ENCODE results near the gene UBTF. TPM values are rescaled to one million over a fixed set of nuclear protein-coding genes. Genes with fewer than 3 reads are reported as not detected.

Gene UBTF
- total and polyA plus RNA-seq, 11 donors = 33.1 to 61.2 (median 44.1) TPM

DNA sequence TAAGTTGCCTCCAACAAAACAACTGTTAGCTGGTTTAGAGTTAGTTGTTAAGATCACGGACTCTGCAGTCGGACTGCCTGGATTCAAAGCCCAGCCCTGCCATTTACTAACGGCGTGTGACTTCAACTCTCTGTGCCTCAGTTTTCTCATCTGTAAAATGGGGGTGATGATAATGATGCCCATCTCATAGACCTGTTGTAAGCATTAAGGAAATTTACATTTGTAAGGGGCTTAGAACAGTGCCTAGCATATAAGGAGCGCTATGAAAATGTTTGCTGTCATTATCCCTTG lies 47.6 kb upstream of the UBTF start:
- no peak for DNase-seq
- intact Hi-C loops (cut with DNase I) = no loop called here
- no peak for ATAC-seq
- no peaks in the 10 kb centered on the region for H3K36me3 ChIP-seq
- TF ChIP-seq, protein P1, sequence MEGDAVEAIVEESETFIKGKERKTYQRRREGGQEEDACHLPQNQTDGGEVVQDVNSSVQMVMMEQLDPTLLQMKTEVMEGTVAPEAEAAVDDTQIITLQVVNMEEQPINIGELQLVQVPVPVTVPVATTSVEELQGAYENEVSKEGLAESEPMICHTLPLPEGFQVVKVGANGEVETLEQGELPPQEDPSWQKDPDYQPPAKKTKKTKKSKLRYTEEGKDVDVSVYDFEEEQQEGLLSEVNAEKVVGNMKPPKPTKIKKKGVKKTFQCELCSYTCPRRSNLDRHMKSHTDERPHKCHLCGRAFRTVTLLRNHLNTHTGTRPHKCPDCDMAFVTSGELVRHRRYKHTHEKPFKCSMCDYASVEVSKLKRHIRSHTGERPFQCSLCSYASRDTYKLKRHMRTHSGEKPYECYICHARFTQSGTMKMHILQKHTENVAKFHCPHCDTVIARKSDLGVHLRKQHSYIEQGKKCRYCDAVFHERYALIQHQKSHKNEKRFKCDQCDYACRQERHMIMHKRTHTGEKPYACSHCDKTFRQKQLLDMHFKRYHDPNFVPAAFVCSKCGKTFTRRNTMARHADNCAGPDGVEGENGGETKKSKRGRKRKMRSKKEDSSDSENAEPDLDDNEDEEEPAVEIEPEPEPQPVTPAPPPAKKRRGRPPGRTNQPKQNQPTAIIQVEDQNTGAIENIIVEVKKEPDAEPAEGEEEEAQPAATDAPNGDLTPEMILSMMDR (IDR thresholded peaks at IDR 0.05) = no peak
- no peak for TF ChIP-seq POLR2A (IDR thresholded peaks at IDR 0.05)
- H3K27ac ChIP-seq = no peak overlapping the region
- H3K4me1 ChIP-seq = peaks cover 0 to 7% (median 3%) of the 10 kb centered on the region in 12 donors
- no peaks in the 10 kb centered on the region for H3K9me3 ChIP-seq
- WGBS, 4 donors = 88 to 95% (median 93%) methylated on average over 5 of the region's 5 CpGs
- no peak overlapping the region for H3K4me3 ChIP-seq
- no peaks in the 10 kb centered on the region for H3K27me3 ChIP-seq

DNA sequence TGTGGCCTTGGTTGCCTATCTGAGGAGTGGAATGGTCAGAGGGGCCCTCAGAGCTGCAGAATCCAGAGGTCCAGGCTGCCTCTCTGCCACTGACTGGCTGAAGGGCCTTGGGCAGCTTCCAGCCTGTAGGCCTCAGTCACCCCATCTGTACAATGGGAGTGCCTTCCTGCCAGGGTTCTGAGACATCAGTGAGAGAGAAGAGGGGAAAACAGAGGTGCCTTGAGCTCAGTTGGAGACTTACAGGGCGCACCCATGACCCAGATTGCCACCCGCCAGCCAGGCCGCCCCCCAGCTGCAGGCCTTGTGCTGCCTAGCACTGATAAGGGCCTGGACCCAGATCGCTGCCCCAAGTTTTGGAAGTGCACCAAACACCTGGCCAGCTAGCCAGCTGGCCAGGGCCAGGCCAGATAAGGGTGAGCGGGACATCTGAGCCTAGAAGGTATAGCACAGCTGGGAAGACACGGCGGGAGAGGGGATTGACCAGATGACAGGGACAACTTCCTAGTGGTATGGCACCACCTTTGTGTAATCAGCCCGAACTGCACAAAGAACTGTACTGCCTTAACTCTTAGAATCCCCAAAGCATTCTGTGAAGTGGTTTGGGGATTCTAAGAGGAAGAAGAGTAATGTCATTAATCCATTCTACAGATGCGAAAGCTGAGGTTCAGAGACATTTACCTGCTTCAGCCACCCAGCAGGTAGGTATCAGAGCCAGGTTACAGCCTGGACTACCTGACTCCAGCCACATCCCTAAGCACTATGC lies 47.1 kb upstream of the UBTF start:
- Histone ChIP-seq H3K27ac (no peak overlapping the region), H3K27me3 (no peaks in the 10 kb centered on the region), H3K9me3 (no peaks in the 10 kb centered on the region), H3K4me3 (no peak overlapping the region), H3K4me1 (peaks cover 0 to 2% (median 0%) of the 10 kb centered on the region in 12 donors), H3K36me3 (no peaks in the 10 kb centered on the region)
- intact Hi-C loops (cut with DNase I) = no loop called here
- DNase-seq (no peak), ATAC-seq (no peak)
- WGBS, 4 donors = 55 to 66% (median 63%) methylated on average over 8 to 9 of the region's 9 CpGs
- TF ChIP-seq, protein P1 (IDR thresholded peaks at IDR 0.05) = peak in 1 of 12 donors; percentile 5
- TF ChIP-seq POLR2A (IDR thresholded peaks at IDR 0.05) = no peak

DNA sequence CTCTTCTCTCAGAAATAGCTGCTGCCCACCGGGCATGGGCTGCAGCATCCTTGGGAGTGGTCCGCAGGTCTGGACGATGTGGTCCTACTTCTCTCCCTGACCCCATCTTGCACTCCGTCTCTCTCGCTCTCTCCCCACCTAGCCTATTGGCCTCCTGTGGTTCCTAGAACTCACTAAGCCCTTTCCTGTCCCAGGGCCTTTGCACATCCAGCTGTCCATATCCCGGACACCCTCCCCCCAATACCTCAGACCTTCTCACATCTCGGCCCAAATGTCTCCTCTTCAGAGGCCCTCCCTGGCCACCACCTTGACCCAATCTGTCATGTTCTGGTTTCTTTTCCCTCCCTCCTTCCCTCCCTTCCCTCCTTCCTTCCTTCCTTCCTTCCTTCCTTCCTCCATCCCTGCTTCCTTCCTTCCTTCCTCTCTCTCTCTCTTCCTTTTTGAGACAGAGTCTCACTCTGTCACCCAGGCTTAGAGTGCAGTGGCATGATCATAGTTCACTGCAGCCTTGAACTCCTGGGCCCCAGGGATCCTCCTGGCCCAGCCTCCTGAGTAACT lies 43.9 kb upstream of the UBTF start:
- intact Hi-C loops (cut with DNase I) = loop anchor here in 1 of 10 donors (5.0 kb wide), 1 partner anchor 49 kb away; no protein-coding TSS in a partner anchor
- no peak for DNase-seq
- WGBS, 4 donors = 87 to 89% (median 88%) methylated on average over 7 of the region's 7 CpGs

DNA sequence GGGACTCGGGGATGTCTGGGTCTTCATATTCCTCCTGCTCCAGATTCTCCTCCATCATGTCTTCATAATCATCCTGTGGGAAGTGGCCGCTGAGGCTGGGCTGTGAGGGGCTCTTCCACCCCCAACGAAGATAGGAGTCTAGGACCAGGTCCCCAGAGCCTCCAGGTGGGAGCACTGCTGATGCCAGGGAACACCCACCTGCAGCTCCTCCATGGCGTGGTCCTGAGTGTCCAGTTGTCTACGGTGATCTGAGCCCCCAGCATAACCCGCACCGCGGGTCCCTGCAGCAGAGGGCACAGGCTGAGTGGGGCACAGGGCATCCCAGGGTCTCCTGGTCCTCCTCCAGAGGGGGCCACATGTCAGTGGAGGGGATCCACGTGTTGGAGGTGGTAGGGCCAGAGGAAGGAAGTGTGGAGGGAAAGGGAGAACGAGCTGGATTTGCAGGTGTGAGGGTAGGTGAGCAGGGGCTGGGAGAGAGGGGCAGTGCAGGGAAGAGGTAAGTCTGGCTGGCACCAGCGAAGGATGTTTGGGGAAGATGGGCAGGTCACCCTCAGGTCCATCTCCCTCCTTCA lies 43.3 kb upstream of the UBTF start:
- DNase-seq (no peak), ATAC-seq (no peak)
- intact Hi-C loops (cut with DNase I) = loop anchor here in 1 of 10 donors (5.0 kb wide), 1 partner anchor 50 kb away; no protein-coding TSS in a partner anchor
- Histone ChIP-seq H3K36me3 (no peaks in the 10 kb centered on the region), H3K4me3 (no peak overlapping the region), H3K27me3 (no peaks in the 10 kb centered on the region), H3K9me3 (no peaks in the 10 kb centered on the region), H3K27ac (no peak overlapping the region), H3K4me1 (no peaks in the 10 kb centered on the region)
- 72 to 78% (median 75%) methylated on average over 10 to 11 of the region's 11 CpGs for WGBS, 4 donors
- TF ChIP-seq POLR2A (IDR thresholded peaks at IDR 0.05) = no peak
- TF ChIP-seq, protein P1 (IDR thresholded peaks at IDR 0.05) = no peak

More for the DNA sequence above, 43.9 kb upstream of the UBTF start:
- TF ChIP-seq POLR2A (IDR thresholded peaks at IDR 0.05) = no peak
- TF ChIP-seq, protein P1 (IDR thresholded peaks at IDR 0.05) = no peak
- no peaks in the 10 kb centered on the region for H3K27me3 ChIP-seq
- no peak for ATAC-seq
- no peak overlapping the region for H3K27ac ChIP-seq
- no peaks in the 10 kb centered on the region for H3K9me3 ChIP-seq
- H3K4me1 ChIP-seq = no peaks in the 10 kb centered on the region
- no peak overlapping the region for H3K4me3 ChIP-seq
- H3K36me3 ChIP-seq = no peaks in the 10 kb centered on the region
